LNCaP clone FGC (cell line): ENCODE measurements around the gene REST.

ENCODE experiments used
- DNase-seq: peaks from one replicate; pipeline ENCODE4 v3.0.0-alpha.2; 2011; ENCODE audit warnings: low read depth
- H3K4me3 ChIP-seq: 2 replicates; pipeline ENCODE4 v1.5.1; 2011; ENCODE audit warnings: mild to moderate bottlenecking, low read depth, low read length, control low read depth
- TF ChIP-seq, protein P1 (sequence below): IDR thresholded peaks from 2 replicates; pipeline ENCODE4 v1.5.1; 2012; ENCODE audit warnings: mild to moderate bottlenecking; ENCODE audit not compliant: control insufficient read depth, insufficient read depth; ENCODE audit errors: extremely low read depth

The REST gene

GRCh38 chr4:56959100-56959499 is 51.4 kb downstream of the REST start:
- peak; percentile 65 for DNase-seq
- TF ChIP-seq, protein P1, sequence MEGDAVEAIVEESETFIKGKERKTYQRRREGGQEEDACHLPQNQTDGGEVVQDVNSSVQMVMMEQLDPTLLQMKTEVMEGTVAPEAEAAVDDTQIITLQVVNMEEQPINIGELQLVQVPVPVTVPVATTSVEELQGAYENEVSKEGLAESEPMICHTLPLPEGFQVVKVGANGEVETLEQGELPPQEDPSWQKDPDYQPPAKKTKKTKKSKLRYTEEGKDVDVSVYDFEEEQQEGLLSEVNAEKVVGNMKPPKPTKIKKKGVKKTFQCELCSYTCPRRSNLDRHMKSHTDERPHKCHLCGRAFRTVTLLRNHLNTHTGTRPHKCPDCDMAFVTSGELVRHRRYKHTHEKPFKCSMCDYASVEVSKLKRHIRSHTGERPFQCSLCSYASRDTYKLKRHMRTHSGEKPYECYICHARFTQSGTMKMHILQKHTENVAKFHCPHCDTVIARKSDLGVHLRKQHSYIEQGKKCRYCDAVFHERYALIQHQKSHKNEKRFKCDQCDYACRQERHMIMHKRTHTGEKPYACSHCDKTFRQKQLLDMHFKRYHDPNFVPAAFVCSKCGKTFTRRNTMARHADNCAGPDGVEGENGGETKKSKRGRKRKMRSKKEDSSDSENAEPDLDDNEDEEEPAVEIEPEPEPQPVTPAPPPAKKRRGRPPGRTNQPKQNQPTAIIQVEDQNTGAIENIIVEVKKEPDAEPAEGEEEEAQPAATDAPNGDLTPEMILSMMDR = no peak

GRCh38 chr4:56961107-56961500 is 53.4 kb downstream of the REST start:
- H3K4me3 ChIP-seq = no peak overlapping the region
- TF ChIP-seq, protein P1 = no peak
- no peak for DNase-seq

More at GRCh38 chr4:56959100-56959499, 51.4 kb downstream of the REST start:
- H3K4me3 ChIP-seq = no peak overlapping the region

GRCh38 chr4:56971383-56971782 is 63.7 kb downstream of the REST start:
- DNase-seq = no peak
- H3K4me3 ChIP-seq = no peak overlapping the region
- TF ChIP-seq, protein P1 = no peak

DNA sequence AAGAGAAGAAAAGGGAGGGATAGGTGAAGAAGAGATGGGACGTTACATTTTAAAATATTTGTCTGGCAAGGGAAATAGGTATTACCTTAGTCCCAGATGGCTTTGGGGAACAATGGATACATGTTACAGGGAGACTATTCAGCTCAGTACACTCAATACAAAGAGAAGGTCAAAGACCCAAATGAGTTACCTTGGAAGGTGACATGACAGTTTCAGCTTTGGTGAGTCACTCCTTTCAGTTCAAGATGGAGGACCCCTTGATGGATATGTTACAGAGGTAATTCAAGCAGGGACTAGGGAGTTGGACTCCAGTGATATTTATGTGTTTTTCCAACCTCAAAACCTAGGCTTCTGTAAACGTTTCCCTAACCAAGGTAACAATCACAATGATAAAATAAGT is 64.7 kb downstream of the REST start:
- DNase-seq = no peak
- TF ChIP-seq, protein P1 = no peak
- no peak overlapping the region for H3K4me3 ChIP-seq

GRCh38 chr4:56972809-56973208 is 65.1 kb downstream of the REST start:
- H3K4me3 ChIP-seq = no peak overlapping the region
- TF ChIP-seq, protein P1 = no peak
- no peak for DNase-seq

DNA sequence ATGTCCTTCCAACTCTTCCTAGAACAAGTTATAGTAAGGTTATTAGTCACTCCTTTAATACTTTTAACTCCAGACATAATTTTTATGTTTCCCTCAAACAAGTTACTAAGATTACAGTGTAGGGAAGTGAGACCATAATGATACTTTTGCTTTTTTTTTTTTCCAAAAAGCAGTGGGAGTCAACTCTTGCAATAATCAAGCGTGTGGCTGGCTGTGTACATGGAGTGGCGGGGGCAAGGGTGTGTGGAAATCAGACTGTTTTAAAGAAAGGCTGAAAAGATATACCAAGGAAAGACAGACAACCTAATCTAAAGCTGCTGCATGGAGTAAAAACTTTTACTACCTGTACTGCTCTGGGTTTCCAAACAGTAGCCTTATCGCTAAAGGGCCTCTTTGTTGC is 65.6 kb downstream of the REST start:
- DNase-seq = no peak
- TF ChIP-seq, protein P1 = no peak
- no peak overlapping the region for H3K4me3 ChIP-seq

DNA sequence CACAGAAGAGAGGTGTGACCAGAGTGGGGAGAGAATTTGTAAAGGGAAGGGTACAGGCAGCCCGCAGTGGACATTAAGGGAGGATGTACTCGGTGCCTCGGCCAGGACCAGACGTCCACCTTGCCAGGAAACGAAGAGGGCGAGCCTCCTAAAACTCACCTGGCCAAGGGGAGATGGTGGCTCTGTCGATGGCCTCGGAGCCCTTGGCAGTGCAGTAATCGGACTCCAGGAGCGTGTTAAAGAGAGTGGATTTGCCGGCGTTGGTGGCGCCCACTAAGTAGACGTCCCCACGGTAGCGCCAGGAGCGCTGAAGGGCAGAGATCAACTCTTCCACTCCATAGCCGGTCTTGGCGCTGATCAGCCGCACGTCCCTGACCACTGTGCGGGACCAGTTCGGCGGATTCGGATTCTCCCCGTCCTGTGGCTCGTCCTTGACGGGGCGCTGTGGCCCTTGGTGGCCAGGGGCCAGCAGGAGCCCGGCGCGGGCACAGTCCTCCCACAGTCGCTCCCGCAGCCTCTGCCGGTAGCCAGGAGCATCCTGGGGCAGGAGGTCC is 68.7 kb downstream of the REST start:
- no peak for DNase-seq

More for the DNA sequence above, 68.7 kb downstream of the REST start:
- TF ChIP-seq, protein P1 = 0 out of 2 replicates have a peak, but pooled peaks have one; percentile 19
- peak overlapping the region; percentile 100 for H3K4me3 ChIP-seq
